Endothelial cell of hepatic sinusoid (primary cell): ENCODE measurements around the gene MRPS34.

Experiments
- in situ Hi-C: cut with HindIII; loops from 2 replicates; pipeline ENCODE4 v1.10.0; 2017; ENCODE audit warnings: low sequenced_read_pairs

MRPS34 gene

GRCh38 chr16:1782408-1783264 lies 9.7 kb upstream of the MRPS34 start, which contains the start of the genes NUBP2 and SPSB3:
NUBP2 (plus strand) TSS chr16:1782960; CDS start chr16:1783021, 61 bp downstream.
SPSB3 (minus strand) TSS chr16:1782571; CDS start chr16:1781483, 1,088 bp downstream.
- in situ Hi-C loops, result no loop called here

DNA sequence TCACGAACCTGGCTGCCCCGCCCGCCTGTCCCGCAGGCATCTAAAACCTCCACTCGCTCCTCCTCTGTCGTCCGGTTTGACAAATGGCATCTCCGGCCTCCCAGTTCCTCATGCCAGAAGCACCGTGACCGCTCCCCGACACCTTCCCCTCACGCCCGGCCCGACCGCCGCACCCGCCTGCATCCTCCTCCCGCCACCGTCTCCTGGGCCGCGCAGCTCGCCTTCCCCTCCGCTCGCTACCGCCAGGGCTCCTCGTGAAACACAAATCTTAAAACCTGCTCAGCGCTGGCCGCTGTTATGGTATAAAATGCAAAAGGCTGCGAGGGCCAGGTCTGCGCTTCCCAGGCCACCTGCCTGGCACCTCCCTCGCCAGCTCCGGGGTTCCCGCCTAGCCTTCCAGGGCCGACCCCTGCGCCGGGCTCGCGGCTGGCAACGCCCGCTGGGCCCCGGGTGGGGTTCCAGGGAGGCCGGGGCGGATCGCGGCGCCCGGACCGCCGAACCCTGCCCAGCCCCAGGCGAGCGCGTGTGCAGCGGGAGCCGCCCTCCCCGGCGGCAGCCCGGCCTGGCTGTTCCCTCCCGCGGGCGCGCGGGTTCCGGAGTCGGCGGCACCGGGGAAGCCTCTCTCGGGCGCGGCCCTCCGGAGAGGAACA lies 8.9 kb upstream of the MRPS34 start:
- in situ Hi-C loops, result no loop called here

DNA sequence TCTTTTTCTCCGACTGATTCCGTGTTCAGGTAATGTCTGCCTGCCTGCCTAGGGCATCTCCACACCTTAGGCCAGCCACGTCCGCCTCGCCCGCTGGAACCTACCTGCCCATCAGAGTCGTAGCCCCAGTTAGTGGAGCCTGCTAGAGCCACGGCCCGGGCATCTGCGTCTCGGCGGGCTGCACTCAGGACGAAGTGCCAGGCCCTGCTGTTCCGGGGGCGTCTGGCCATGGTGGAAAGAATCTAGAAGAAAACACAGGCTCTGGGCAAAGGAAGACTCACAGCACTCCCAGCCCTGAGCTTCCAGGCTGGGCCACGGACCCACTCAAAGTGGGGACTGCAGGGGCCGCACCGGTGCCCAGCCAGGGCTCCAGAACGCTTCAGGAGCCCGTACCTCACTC lies 8.3 kb upstream of the MRPS34 start:
- in situ Hi-C loops, result no loop called here

DNA sequence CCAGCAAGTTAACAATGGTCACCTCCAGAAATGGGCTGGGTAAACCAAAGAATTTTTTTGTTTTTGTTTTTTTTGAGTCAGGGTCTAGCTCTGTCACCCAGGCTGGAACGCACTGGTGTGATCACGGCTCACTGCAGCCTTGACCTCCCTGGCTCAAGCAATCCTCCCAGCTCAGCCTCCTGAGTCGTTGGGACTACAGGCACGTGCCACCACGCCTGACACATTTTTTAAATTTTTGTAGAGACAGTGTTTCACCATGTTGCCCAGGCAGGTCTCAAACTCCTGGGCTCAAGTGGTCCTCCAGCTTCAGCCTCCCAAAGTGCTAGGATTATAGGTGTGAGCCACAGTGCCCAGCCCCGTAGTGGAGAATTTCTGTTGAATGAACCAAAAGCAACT lies 7.7 kb upstream of the MRPS34 start:
- in situ Hi-C loops, result no loop called here

DNA sequence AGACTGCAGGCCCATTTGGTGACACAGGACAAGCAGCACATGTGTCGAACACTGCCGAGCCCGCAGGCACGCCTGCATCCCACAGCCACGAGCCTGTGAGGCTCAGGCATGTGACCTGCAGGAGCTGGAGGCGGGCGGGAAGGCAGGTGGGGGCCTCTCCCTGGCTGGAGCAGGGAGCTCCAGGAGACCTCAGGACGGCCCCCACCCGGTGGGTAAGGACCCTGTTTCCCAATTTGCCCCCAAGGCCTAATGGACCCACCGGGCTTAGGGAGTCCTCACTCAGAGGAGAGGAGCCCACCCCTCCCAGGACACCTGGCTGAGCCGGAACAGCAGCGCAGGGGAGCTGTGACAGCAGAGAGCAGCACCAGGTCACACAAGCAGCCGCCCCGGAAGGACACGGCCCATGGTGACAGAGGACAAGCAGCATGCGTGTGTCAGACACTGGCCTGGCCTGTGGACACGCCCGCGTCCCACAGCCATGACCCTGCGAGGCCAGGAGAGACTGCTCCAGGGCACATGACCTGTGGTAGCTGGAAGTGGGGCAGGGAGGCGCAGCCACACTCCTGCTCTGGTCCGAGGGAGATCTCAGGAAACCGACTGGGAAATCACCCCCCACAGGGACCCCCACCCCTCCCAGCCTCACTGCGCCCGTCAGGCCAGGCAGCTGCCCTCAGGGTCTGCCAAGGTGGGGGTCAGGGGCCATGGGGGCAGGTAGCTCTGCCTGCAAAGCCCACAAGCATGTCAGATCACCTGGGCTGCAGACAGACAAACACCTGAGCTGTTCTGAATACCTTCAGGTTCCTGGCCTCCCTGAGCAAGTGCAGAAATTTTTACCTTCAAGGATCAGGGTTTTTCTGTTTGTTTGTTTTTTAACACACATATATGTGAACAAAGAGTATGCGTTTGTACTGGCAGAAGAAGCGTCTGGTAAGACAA lies 7.1 kb upstream of the MRPS34 start:
- in situ Hi-C loops, result no loop called here

DNA sequence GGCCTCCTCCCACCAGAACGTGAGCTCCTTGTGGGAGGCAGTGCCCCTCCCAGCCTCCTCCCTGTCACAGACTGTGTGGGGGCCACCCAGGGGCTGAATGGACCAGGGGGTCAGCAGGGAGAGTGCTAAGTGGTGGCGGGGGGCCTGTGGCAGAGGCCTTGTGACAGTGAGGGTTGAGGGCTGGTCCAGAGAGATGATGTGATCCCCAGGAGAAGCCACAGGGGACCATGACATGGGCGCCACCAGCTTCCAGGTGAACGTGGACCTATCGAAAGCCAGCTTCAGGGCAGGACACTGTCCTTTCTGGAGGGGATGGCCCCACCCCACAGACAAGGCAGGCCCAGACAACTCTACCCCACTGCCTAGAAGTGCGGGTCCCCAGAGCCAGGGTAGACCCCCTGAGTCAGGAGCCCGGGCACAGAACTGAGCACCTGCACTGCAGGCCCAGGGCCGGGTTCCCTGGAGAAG lies 6.3 kb upstream of the MRPS34 start:
- in situ Hi-C loops, result no loop called here

- in situ Hi-C loops, result no loop called here
These were observed 5.6 kb upstream of the MRPS34 start for GRCh38 chr16:1778200-1779179.

DNA sequence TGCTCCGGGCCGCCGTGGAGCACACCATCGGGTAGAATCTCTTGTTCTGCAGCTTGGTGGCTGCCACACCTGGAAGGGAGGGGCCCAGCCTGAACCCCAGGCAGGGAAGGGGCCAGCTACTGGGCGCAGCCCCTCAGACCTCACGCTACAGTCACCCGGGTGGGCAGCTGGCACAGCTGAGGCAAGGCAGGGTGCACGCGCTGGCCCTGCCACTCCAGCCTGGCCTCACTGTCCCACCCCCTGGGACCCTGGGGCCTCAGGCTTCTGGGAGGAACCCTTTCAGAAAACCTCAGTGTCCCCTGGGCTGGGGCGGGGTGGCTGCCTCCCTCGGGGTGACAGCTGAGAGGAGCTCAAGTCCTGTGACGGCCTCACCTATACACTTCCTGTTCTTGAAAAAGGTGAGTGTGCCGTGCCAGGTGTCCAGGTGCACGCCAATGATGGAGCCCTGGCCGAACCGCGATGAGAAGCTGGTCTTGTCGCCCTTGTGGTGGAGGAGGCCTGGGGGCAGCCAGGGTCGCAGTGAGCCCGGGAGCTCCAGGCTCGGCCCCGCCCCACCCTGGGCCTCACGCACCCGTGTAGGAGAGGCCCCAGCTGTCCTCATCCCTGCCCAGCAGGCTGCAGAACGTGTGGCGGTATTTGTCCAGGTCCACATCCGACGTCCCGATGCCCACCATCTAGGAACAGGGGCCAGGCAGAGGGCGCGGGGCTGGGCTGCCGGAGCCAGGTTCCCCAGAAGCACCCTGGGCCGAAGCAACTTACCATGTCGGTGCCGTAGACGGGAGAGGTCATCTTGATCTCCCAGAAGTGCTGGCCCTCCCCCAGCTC lies 4.7 kb upstream of the MRPS34 start:
- in situ Hi-C loops, result no loop called here

GRCh38 chr16:1776991-1777374 lies 4.0 kb upstream of the MRPS34 start:
- in situ Hi-C loops, result no loop called here

DNA sequence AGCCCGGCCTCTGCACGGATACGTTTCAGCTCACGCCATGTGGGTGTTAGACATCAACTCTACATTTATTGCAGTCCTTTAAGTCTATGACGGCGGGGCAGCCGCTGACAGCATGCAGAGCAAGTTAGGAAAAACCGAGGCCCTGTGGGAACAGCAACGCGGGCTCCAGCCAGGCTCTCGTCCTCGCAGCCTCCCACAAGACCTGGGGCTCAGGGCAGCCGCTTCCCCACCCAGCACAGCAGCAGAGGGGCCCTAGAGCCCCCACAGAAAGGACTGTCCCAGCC lies 3.7 kb upstream of the MRPS34 start:
- in situ Hi-C loops, result no loop called here

DNA sequence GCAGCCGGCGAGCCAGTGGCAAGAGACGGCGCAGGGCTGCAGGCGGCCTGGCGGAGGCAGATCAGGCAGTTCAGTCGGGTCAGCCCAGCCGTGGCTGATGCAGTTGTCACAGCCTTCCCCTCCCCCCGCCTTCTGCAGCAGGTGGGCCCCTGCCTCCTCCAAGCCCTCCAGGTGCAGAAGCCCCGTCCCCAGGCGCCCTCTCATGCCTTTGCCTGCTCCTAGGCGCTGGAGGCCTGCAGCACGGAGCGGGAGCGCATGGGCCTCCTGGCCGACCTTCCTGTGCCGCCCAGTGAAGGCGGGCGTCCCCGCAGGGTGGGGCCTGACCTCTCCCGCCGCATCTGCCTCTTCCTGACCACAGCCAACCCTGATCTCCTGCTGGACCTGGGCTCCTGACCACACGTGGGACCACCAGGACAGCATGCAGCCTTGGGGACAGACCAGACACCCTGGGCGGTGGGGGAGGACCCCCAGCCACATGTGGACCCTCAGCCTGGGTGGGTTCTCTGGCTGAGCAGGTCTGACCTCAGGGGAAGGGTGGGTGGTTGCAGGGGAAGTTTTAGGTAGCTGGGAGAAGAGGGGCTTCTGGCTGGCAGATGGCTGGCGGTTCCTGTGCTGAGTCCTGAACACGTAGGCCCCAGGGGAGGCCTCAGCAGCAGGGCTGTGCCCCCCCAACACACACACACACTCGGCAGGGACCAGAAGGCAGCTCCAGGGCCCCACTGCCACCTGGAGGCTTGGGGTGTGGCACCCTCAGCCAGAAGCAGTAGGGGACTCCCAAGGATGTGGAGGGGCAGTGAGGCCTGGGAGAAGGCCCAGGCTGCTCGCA lies 3.1 kb upstream of the MRPS34 start:
- in situ Hi-C loops, result no loop called here

DNA sequence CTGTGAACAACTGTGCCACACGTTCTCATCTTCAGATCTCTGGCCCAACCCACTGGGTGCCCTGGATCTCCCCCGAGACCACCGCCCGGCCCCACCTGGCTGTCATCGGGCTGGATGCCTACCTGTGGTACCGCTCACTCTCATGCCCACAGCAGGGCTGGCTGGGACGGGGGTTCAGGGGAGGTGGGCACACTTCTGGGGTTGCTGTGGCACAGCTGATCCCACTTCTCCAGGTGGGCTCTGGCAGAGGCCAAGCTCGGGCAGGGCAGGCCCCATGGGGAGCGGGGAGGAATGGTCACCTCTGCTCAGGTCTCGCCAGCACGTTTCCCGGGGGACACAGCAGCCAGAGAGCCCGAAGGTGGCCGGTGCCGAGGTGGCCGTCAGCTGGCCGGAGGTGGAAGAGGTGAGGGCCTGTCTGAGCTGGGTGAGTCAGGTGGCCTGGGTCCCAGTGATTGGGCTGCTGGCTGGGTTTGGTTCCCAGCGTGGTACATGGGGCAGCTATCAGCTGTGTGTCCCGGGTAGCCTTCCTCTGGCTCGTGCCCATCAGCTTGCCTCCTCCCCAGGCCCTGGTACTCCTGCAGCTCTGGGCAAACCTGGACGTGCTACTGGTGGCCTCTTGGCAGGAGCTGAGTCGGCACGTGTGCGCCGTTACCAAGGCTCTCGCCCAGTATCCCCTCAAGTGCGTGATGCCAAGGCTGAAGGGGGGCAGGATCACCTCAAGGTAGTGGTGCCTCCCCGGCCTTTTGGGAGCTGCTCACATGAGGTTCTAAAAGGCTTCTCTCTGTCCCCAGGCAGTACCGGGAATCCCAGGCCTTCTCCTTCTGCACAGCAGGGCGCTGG lies 2.3 kb upstream of the MRPS34 start:
- in situ Hi-C loops, result no loop called here

- in situ Hi-C loops, result no loop called here
These were observed 1.5 kb upstream of the MRPS34 start for GRCh38 chr16:1774448-1774780.

DNA sequence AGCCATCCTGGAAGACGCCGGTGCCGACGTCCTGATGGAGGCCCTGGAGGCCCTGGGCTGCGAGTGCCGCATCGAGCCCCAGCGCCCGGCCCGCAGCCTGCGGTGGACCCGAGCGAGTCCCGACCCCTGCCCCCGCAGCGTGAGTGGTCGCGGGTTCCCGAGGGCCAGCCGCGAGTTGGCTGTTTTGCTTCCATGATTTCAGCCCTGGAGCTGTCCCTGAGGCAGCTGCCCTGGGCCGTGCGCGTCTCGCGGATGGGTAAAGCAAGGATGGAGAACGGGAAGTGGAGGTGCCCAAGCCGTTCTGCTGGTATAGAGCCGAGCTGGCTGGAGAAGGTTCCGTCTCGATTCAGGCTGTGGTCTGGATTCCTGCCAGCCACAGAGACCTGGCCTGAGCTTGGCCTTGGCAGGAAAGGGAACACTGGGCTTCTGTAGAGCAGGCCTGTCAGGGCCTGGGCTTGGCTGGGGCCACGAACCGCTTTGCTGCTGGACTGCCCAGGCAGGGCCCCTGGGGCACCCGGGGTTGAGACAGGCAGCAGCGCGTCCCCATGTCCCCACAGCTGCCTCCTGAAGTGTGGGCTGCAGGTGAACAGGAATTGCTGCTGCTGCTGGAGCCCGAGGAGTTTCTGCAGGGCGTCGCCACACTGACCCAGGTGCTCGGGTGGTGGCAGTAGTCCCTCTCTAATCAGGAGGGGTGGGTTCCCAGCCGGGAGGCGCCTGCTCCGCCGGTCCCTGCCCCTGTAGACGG lies 941 bp upstream of the MRPS34 start:
- in situ Hi-C loops, result no loop called here

DNA sequence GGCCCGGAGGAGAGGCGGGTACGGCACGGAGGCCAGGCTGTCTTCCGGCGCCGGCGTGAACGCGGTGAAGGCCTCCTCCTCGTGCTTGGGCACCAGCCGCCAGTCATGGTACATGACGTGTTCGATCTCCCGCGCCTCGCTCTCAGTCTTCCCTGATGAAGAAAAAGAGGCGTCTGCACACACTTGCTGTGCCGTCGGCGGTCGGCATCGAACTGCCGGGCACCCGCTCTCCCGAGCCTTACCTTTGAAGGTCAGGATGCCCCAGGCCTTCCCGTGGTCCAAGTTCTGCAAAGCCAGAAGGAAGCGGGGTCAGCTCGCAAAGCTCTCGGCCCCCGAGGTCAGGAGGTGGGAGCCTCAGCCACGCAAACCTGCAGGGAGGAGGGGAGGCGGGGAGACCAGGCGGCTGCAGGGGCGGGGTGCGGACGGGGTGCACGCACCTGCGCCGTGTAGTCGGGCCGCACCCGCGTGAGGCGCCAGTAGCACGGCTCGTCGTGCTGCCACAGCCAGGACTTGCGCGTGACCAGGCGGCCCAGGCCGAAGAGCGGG lies 499 bp downstream of the MRPS34 start, which contains the start of gene EME2:
TSS of gene EME2 (plus strand) at position 449 of the 546 bp plus-strand sequence. CDS start 418 bp downstream, outside the sequence.
- in situ Hi-C loops, result no loop called here

DNA sequence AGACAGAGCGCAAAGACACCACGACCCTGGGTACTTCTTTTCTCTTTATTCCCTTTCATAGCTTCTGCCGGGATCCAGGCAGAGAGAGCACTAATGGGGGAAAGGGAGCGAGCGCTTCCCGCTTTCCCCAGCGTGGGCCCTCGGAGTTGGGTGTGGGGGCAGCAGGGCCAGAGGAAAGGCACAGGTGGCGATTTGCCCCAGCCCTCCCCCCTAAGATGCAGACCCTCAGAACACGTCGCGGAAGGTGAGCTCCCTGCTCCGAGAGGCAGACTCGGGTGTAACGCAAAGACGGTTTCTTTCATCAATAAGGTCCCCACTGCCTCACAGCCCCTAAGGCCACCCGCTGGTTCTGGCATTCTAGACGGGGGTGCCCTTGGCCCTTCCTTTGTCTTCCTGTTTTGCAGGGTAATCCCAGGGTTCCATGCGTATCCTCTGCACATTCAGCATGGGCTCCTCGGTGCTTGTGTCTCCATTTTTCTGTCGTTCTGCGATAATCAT lies 1.0 kb downstream of the MRPS34 start:
- in situ Hi-C loops, result no loop called here
